OCI-M2 (cell line): ENCODE results near the gene ZNHIT6.

Experiments used
- DNase-seq: peaks from one replicate; lab custom pipeline; 2025; ENCODE audit not compliant: unreplicated experiment; lab: John Stamatoyannopoulos, UW

Gene ZNHIT6

GRCh38 chr1:85599681-85600080, 108.6 kb downstream of the ZNHIT6 start:
- DNase-seq = no peak
